GM12891 (cell line): Measurements from ENCODE around the gene LRCH3.

Source experiments
- PAX5 ChIP-seq: IDR thresholded peaks from 2 replicates; pipeline ENCODE4 v1.6.1; 2011; ENCODE audit warnings: low read length, moderate library complexity, mild to moderate bottlenecking; ENCODE audit not compliant: insufficient read depth, severe bottlenecking
- POLR2A ChIP-seq: IDR thresholded peaks from 2 replicates; pipeline ENCODE4 v1.6.1; 2011; ENCODE audit warnings: low read depth, low read length, control low read depth
- POLR2AphosphoS5 ChIP-seq: IDR thresholded peaks from 2 replicates; pipeline ENCODE4 v1.6.1; 2011; ENCODE audit warnings: low read depth, low read length, control low read depth
- POU2F2 ChIP-seq: IDR thresholded peaks from 2 replicates; pipeline ENCODE4 v1.6.1; 2011; ENCODE audit warnings: low read depth, mild to moderate bottlenecking, control low read depth, low read length, moderate library complexity
- SPI1 ChIP-seq: IDR thresholded peaks from 2 replicates; pipeline ENCODE4 v1.6.1; 2011; ENCODE audit warnings: low read depth, low read length, control low read depth
- TAF1 ChIP-seq: IDR thresholded peaks from 2 replicates; pipeline ENCODE4 v1.6.1; 2011; ENCODE audit warnings: low read depth, low read length, control low read depth

DNA sequence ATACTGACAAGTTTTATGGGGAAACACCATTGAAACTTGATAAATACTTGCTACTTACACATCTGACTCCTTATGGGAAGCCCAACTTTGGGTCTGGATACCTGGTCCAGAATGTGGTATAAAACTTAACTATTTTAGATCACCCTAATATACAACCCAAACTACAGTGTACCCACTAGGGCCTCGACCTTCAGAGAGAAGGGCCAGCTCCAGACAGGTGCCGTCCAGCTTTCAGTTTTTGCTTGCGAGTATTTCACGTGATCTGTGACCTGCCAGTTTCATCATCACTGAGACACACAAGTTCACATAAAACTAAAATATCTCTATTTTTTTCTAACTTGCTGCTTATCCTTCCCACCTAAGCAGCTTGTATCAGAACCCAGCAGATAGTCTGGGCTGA is 99.6 kb downstream of the LRCH3 start:
- TF ChIP-seq SPI1 (no peak), POLR2AphosphoS5 (no peak), POLR2A (no peak), TAF1 (no peak), POU2F2 (no peak), PAX5 (no peak)
